HG03457 (cell line): Measurements from ENCODE around the gene ASTN1.

Source experiments
- ATAC-seq: cut with Tn5 transposase; IDR thresholded peaks from one replicate; pipeline ENCODE4 v1.9.1; 2021; ENCODE audit warnings: moderate number of reproducible peaks; ENCODE audit not compliant: unreplicated experiment

Gene ASTN1

GRCh38 chr1:176996456-176997090 is 167.9 kb downstream of the ASTN1 start:
- ATAC-seq = no peak

- ATAC-seq = no peak
Observed at GRCh38 chr1:176994931-176995596, 169.4 kb downstream of the ASTN1 start.

GRCh38 chr1:176993587-176993986 is 170.9 kb downstream of the ASTN1 start:
- no peak for ATAC-seq

- no peak for ATAC-seq
Observed at GRCh38 chr1:176989754-176990153, 174.8 kb downstream of the ASTN1 start.

GRCh38 chr1:176989023-176989422 is 175.5 kb downstream of the ASTN1 start:
- no peak for ATAC-seq

- ATAC-seq = no peak
Observed at GRCh38 chr1:176987016-176987415, 177.5 kb downstream of the ASTN1 start.

GRCh38 chr1:176983731-176984130 is 180.8 kb downstream of the ASTN1 start:
- ATAC-seq = no peak

GRCh38 chr1:176976771-176977170 is 187.7 kb downstream of the ASTN1 start:
- ATAC-seq = no peak

- no peak for ATAC-seq
Observed at GRCh38 chr1:176976225-176976624, 188.3 kb downstream of the ASTN1 start.

GRCh38 chr1:176964687-176965086 is 199.8 kb downstream of the ASTN1 start:
- no peak for ATAC-seq

- ATAC-seq = no peak
Observed at GRCh38 chr1:176963181-176963580, 201.3 kb downstream of the ASTN1 start.

- ATAC-seq = no peak
Observed at GRCh38 chr1:176961678-176962077, 202.8 kb downstream of the ASTN1 start.

GRCh38 chr1:176959191-176959820 is 205.2 kb downstream of the ASTN1 start:
- no peak for ATAC-seq

- no peak for ATAC-seq
Observed at GRCh38 chr1:176957603-176958002, 206.9 kb downstream of the ASTN1 start.

- ATAC-seq = no peak
Observed at GRCh38 chr1:176954242-176954641, 210.3 kb downstream of the ASTN1 start.

- no peak for ATAC-seq
Observed at GRCh38 chr1:176950736-176951324, 213.7 kb downstream of the ASTN1 start.

GRCh38 chr1:176949033-176949662 is 215.4 kb downstream of the ASTN1 start:
- no peak for ATAC-seq

- ATAC-seq = no peak
Observed at GRCh38 chr1:176944606-176945005, 219.9 kb downstream of the ASTN1 start.

- ATAC-seq = no peak
Observed at GRCh38 chr1:176943783-176944182, 220.7 kb downstream of the ASTN1 start.

- ATAC-seq = no peak
Observed at GRCh38 chr1:176942346-176942745, 222.2 kb downstream of the ASTN1 start.

GRCh38 chr1:176939993-176940392 is 224.5 kb downstream of the ASTN1 start:
- ATAC-seq = no peak
